Epithelial cell of esophagus (primary cell): ENCODE measurements around the gene TAAR6.

Experiments used
- DNase-seq: peaks from one replicate; pipeline ENCODE4 v3.0.0; 2010; ENCODE audit warnings: low read depth
- H3K4me3 ChIP-seq: 2 replicates; pipeline ENCODE4 v1.5.1; 2011; ENCODE audit warnings: mild to moderate bottlenecking, low read length, control low read depth
- CTCF ChIP-seq: IDR thresholded peaks from 2 replicates; pipeline ENCODE4 v1.5.1; 2011; ENCODE audit warnings: low read depth, mild to moderate bottlenecking, low read length, control low read depth, inconsistent platforms; ENCODE audit not compliant: insufficient read depth; ENCODE audit errors: missing control alignments

TAAR6 gene

GRCh38 chr6:132566404-132566803 lies 3.7 kb upstream of the TAAR6 start:
- TF ChIP-seq CTCF: no peak
- DNase-seq: no peak
- H3K4me3 ChIP-seq: no peak overlapping the region

- no peak for TF ChIP-seq CTCF
- DNase-seq: no peak
- no peak overlapping the region for H3K4me3 ChIP-seq
Measured at GRCh38 chr6:132567566-132567965, 2.6 kb upstream of the TAAR6 start.

GRCh38 chr6:132568611-132569010 lies 1.5 kb upstream of the TAAR6 start:
- no peak for DNase-seq
- no peak for TF ChIP-seq CTCF
- no peak overlapping the region for H3K4me3 ChIP-seq

GRCh38 chr6:132569170-132569569 lies 952 bp upstream of the TAAR6 start:
- H3K4me3 ChIP-seq: no peak overlapping the region
- no peak for DNase-seq
- TF ChIP-seq CTCF: no peak

- no peak for TF ChIP-seq CTCF
- DNase-seq: no peak
- no peak overlapping the region for H3K4me3 ChIP-seq
Measured at GRCh38 chr6:132571774-132572173, 1.7 kb downstream of the TAAR6 start.

GRCh38 chr6:132584698-132585097 lies 14.6 kb downstream of the TAAR6 start:
- no peak for DNase-seq
- no peak for TF ChIP-seq CTCF
- H3K4me3 ChIP-seq: no peak overlapping the region

- no peak for DNase-seq
- TF ChIP-seq CTCF: no peak
- H3K4me3 ChIP-seq: no peak overlapping the region
Measured at GRCh38 chr6:132587424-132587823, 17.3 kb downstream of the TAAR6 start.
